Astrocyte of the cerebellum (primary cell): ENCODE results near the gene ZMIZ2.
A peak's percentile ranks its signal among the peaks of the same experiment; 100 is the strongest.
"Not testable (repeated sequence)": the region's sequence is repeated elsewhere in the genome, so short reads cannot be mapped to it uniquely, and the experiment has no call there.

Source experiments
- DNase-seq: peaks from one replicate; pipeline ENCODE4 v3.0.0-alpha.2; 2011; ENCODE audit warnings: low read depth
- H3K4me3 ChIP-seq: 2 replicates; pipeline ENCODE4 v1.5.1; 2011; ENCODE audit warnings: mild to moderate bottlenecking, low read depth, low read length, moderate library complexity
- in situ Hi-C: cut with HindIII; loops from 2 replicates; pipeline ENCODE4 v1.10.0; 2017; ENCODE audit warnings: low sequenced_read_pairs
- TF ChIP-seq, protein P1 (sequence below): IDR thresholded peaks from 2 replicates; pipeline ENCODE4 v1.5.1; 2012; ENCODE audit warnings: low read length, low read depth, moderate library complexity, mild to moderate bottlenecking; ENCODE audit errors: missing control alignments

The ZMIZ2 gene

GRCh38 chr7:44713680-44714335 is 34.8 kb upstream of the ZMIZ2 start:
- DNase-seq: no peak
- in situ Hi-C loops: no loop called here
- no peak overlapping the region for H3K4me3 ChIP-seq
- TF ChIP-seq, protein P1, sequence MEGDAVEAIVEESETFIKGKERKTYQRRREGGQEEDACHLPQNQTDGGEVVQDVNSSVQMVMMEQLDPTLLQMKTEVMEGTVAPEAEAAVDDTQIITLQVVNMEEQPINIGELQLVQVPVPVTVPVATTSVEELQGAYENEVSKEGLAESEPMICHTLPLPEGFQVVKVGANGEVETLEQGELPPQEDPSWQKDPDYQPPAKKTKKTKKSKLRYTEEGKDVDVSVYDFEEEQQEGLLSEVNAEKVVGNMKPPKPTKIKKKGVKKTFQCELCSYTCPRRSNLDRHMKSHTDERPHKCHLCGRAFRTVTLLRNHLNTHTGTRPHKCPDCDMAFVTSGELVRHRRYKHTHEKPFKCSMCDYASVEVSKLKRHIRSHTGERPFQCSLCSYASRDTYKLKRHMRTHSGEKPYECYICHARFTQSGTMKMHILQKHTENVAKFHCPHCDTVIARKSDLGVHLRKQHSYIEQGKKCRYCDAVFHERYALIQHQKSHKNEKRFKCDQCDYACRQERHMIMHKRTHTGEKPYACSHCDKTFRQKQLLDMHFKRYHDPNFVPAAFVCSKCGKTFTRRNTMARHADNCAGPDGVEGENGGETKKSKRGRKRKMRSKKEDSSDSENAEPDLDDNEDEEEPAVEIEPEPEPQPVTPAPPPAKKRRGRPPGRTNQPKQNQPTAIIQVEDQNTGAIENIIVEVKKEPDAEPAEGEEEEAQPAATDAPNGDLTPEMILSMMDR: no peak

DNA sequence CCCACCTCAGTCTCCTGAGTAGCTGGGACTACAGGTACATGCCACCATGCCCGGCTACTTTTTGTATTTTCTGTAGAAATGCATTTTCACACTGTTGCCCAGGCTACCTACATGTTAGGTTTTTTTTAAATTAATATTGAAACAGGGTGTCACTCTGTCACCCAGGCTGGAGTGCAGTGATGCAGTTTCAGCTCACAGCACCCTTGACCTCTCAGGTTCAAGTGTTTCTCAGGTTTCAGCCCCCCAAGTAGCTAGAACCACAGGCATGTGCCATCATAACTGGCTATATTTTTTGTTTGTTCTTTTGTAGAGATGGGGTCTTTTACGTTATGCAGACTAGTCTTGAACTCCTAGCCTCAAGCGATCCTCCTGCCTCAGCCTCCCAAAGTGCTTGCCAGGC is 32.4 kb upstream of the ZMIZ2 start:
- TF ChIP-seq, protein P1: no peak
- in situ Hi-C loops: no loop called here
- no peak for DNase-seq
- no peak overlapping the region for H3K4me3 ChIP-seq

DNA sequence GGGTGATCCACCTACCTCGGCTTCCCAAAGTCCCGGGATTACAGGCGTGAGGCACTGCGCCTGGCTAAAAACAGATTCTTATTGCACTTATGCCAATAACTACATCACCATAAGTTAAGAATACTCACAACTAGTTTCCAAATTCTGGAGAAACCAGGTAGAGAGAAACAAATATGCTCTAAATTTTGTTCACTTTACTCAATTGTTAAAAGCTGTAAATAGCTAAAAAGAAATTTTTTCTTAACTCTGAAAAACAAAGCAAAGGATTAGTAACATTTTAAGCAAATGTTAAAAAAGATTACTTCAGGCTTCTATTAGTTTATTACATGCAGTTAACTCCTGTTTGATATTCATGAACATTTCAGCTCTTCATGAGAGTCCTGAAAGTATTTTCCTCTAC is 28.3 kb upstream of the ZMIZ2 start:
- no peak overlapping the region for H3K4me3 ChIP-seq
- no peak for DNase-seq
- in situ Hi-C loops: no loop called here
- TF ChIP-seq, protein P1: no peak

GRCh38 chr7:44724276-44724675 is 24.4 kb upstream of the ZMIZ2 start:
- TF ChIP-seq, protein P1: no peak
- DNase-seq: no peak
- in situ Hi-C loops: no loop called here
- no peak overlapping the region for H3K4me3 ChIP-seq

DNA sequence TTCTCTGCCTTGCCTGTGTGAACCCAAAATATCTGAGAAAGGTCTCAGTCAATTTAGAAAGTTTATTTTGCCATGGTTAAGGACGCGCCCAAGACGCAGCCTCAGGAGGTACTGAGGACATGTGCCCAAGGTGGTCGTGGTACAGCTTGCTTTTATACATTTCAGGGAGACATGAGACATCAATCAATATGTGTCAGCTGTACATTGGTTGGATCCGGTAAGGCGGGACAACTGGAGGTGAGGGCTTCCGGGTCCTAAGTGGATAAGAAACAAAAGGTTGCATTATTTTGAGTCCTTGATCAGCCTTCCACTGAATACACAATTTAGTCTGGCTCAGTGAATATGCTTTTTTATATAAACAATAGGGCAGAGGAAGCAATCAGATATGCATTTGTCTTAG is 22.4 kb upstream of the ZMIZ2 start:
- DNase-seq, H3K4me3 ChIP-seq, in situ Hi-C loops: not testable (repeated sequence)

DNA sequence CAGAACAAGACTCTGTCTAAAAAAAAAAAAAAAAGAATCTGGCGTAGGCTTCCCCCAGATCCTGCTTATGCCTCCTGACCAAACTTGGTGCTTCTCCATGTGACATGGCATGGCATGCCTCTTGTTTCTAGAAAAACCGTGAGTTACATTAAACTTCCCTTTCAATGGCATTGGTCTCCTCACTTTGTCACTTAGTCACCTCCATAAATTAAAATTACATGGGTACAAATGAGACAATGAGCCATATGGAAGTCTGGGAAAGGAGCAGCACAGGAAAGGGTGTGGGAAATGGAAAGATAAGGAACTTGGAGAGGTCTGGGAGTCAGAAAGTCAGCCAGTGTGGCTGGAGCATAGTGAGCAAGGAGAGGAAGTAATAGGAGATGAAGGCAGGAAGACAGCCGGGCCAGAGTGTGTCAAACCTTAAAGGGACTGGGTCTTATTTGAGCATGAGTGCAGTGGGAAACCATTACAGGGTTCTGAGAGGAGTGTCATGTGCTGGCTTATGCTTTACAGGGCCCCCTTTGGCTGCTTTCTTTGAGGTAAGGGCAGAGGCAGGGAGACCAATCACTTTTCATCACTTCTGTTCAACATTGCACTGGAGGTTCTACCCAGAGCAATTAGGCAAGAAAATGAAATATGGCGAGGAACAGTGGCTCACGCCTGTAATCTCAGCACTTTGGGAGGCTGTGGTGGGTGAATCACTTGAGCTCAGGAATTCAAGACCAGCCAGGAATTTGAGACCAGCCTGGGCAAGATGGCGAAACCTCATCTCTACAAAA is 21.3 kb upstream of the ZMIZ2 start:
- peak; percentile 36 for DNase-seq
- in situ Hi-C loops: no loop called here
- TF ChIP-seq, protein P1: no peak
- no peak overlapping the region for H3K4me3 ChIP-seq

DNA sequence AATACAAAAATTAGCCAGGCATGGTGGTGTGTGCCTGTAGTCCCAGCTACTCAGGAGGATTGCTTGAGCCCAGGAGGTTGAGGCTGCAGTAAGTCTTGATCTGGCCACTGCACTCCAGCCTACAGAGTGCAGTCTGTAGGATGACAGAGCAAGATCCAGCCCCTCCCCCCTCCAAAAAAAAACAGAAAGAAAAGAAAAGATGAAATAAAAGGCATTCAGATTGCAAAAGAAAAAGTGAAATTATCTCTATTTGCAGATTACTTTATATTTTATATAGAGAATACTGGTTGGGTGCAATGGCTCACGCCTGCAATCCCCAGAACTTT is 20.7 kb upstream of the ZMIZ2 start:
- TF ChIP-seq, protein P1: no peak
- in situ Hi-C loops: no loop called here
- H3K4me3 ChIP-seq: no peak overlapping the region
- DNase-seq: no peak
